GM21717 (cell line): ENCODE results near the gene AUTS2.

Source experiments
- ATAC-seq: cut with Tn5 transposase; IDR thresholded peaks from one replicate; pipeline ENCODE4 v1.9.1; 2021; ENCODE audit warnings: mild to moderate bottlenecking, moderate library complexity; ENCODE audit not compliant: unreplicated experiment

AUTS2 gene

DNA sequence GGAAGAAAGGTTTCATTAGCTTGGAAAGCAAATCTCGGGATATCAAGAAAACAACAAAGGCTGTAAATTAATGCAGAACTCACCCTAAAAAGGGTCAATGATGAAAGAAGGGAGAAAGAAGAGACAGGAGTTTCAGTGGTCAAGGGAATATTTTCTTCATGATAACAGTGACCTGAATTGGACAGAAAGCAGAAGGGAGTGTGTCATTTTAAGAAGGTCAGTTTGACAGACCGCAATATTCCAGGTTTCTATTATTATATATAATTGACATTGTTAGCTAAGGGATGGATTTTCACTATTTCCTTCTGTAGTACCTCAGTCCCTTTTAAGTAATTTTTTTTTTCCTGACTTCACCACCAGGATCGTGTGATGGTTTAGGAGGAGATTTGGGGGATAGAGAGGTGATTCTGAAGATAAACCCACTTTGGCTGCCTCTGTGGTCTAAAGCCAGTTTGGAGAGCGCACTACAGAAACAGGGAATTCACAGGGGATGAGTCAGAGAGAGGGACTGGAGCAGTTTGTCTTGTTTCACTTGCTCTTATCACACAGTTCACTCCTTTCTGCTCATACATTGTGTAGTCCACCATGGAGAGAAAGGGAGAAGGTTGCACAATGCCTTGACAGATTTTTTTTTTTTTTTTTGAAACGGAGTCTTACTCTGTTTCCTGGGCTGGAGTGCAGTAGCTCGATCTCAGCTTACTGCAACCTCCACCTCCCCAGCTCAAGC lies 417.9 kb downstream of the AUTS2 start:
- ATAC-seq = no peak

DNA sequence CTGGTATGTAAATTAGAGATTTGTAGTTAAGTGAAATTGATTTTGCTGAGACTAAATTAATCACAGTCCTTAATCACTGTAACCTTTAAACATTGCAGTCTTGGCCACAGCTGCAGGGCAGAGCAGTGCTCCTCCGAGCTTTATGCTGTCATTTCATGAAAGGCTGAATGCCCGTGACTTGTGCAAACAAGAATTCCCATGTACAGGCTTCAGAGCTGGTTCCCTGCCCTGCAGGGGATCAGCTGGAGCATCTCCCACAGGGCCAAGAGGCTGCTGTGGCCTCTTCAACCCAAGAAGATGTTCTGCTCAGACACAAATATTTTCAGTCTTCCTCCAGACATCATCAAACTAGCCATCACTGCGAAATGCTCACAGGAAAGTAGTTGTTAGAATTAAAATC lies 419.1 kb downstream of the AUTS2 start:
- ATAC-seq = no peak

DNA sequence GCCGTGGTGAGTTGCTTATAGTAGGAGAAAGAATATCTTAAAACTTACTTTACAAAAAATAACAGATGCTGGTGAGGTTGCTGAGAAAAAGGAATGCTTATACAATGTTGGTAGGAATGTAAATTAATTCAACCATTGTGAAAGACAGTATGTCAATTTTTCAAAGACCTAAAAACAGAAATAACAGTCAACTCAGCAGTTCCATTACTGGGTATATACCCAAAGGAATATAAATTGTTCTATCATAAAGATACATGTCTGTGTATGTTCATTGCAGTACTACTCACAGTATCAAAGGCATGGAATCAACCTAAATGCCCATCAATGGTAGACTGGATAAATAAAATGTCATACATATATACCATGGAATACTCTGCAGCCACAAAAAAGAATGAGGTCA lies 420.4 kb downstream of the AUTS2 start:
- ATAC-seq = no peak

DNA sequence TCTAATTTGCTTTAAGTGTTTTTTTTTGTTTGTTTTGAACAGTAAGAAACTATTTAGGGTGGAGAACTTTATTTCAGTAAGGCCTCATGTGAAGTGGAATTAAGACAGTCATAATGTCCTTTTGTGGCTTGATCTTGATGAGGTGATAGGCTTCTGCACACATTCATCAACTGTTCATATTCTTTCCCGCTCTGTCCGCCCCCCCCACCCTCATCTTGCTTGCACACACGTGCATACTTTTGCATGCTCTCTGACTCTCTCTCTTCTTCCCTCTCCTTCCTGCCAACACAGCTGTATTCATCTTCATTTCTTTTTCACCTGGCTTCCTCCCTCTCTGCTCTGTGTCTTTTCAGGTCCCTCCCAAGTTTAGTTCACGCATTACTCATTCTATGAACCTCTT lies 429.6 kb downstream of the AUTS2 start:
- no peak for ATAC-seq

DNA sequence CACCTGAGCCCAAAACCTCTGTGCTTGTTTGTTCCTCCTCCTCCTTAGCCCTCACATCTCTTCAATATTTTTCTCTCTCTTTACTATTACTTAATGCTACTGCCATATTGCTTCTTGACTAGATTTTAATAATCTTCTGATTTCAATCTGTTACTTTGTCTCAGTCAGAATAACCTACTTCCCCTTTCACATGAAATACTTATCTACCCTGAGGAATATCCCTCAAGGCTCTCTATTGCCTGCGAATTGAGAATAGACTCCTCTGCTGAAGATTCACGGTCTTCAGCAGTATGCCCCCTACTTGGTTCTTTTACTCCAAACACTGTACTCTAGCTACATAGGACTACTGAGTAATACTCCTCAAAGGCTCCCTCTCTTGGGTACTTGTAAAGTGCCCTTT lies 430.3 kb downstream of the AUTS2 start:
- ATAC-seq = no peak

DNA sequence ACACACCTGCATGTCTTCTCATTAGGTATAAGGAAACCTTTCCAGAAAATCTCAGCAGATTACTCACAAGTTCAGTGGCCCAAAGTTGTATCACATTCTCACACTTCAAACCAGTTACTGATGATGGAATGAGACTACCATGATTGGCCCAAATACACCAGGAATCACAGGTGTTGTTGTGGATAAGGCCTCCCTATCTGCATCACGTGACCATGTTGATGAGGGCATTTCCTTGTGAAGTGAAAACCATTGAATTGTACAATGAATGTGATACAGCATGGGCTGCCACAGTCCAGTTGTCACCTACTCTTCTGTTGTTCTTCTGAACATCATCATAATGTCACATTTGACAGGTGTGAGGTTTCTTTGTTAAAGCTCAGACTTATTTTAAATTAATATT lies 431.7 kb downstream of the AUTS2 start:
- no peak for ATAC-seq

DNA sequence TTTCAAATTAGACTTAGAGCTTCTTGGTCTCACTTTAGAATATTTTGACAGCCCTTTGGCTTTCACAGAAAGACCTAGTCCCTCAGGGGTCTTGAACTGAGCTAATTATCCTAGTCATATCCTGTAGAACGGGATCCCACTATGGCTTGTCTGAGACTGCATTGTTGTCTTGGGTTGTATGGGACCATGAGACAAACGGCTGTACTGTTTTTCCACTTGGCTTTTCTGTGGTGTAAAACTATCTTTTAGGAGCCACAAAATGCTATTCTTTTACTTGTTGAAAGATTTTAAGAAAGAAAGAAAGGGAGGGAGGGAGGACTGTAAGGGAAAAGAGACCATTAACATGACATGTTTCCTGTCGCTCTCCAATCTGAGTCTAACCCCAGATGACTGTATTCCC lies 432.5 kb downstream of the AUTS2 start:
- ATAC-seq = no peak

DNA sequence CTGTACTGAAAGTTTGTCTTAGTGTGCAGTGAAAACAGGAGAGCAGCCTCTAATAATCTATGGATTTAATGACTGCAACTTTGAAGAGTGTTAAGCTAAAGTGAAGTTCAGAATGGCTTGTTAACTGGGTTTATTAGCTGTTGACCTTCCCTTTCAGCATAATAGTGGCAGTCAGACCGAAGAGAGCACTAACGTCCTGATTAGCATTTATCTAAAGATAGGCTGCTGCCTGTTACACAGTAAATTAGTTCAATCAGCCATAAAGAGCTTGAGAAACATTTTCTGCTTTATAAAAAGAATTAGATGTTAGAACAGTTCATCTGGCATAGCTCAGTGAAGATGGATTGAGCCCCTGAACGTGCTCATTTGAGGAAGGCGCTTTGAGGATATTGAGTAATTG lies 433.0 kb downstream of the AUTS2 start:
- ATAC-seq = no peak

DNA sequence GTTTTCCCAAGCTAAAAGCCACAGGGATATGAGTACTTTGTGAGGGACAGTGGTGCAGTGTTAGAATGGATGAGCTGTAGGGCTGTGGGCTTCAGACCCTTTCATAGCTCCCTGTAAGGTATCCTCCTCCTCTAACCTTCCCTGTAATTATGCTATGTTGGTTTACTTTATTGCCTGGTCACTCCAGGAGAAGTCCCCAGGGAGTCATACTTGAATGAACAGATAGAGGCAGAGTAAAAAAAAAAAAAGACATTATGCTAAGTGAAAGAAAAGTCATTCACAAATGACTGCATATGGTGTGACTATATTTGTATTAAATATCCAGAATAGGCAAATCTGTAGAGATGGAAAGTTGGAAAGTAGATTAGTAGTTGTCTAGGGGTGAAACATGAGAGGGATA lies 434.4 kb downstream of the AUTS2 start:
- no peak for ATAC-seq

DNA sequence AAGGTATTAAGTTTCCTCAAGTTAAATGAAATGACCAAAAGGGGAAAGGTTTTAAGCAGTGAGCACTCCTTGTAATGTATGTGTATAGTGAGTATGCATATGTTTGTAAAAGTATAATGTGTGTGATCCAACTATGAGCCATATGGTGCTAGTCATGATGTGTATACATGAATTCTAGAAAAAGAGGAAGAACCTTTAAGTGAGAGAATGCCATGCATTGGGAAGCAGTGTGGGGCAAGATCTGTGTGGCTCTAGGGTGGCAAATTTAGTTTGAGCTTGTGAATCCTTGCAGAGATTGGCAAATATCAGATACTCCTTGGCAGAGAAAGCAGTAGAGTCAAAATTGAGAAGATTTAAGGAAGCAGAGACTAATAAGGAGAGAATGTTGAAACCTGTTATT lies 435.0 kb downstream of the AUTS2 start:
- ATAC-seq = no peak

DNA sequence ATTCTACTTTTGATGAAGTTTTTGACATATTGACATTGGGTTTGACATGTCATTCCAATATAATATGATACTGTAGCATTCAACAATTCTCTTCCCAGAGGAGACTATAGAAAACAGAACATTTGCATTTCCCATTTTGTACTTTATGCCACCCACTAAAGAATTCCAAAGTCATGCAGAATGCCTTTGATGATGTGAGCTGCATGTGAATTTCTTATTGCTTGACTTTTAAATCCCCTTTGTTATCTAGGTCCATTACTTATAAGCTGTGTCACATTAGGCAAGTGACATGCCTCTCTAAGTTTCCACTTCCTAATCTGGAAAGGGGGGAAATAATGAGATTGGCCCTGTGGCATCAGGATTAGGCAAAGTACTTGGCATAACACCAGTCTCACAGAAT lies 436.7 kb downstream of the AUTS2 start:
- ATAC-seq = no peak

DNA sequence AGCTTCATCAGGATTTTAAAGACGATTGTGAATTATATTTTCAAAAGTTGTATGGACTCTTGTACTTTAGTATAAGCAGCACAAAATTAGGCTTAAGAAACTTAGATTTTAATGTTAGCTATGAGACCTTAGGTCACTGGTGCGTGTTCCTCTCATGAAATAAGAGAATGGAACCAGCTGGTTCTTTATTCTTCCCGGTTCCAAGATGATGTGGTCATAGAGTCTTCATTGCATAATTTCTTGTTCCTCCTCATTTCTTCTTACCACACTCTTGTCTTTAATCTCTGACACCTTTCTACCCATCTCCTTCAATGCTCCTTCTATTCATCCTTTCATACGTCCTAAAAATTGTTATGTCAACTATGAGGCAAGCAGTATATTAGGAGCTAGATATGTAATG lies 437.2 kb downstream of the AUTS2 start:
- ATAC-seq = no peak

DNA sequence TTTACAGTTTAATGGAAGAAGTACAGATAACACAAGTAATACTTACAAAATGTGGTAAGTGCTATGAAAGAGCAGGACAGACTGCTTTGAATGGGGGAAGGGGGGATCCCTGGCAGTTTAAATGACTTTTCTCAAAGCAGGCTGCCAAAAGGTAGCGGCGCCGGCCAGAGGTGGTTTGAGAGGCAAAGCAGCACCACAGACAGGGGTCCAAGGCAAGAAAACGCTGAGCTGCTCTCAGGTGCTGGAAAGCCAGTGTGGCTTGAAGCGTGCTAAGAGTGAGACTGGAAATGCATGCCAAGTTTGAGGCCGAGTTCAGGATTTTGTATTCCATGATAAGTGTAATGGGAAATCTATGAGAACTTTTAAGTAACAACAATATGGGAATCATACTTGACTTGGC lies 437.7 kb downstream of the AUTS2 start:
- ATAC-seq = no peak

DNA sequence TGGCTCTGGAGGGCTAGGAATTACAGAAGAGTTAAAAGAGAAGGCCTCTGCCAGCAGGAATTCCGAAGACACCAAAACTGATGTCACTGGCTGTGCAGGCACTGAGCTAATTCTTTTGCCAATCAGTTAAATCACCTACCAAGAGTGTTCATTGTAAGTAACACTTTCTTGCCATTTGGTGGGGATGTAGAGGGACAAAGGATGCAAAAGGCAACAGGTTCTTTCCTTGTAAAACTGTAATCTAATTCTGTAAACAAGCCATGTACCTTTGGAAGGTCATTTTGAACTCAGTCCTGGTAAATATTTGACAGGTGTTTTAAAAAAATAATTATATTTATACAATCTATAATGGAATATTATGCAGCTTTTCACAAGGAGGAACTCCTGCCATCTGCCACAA lies 438.4 kb downstream of the AUTS2 start:
- ATAC-seq = no peak

DNA sequence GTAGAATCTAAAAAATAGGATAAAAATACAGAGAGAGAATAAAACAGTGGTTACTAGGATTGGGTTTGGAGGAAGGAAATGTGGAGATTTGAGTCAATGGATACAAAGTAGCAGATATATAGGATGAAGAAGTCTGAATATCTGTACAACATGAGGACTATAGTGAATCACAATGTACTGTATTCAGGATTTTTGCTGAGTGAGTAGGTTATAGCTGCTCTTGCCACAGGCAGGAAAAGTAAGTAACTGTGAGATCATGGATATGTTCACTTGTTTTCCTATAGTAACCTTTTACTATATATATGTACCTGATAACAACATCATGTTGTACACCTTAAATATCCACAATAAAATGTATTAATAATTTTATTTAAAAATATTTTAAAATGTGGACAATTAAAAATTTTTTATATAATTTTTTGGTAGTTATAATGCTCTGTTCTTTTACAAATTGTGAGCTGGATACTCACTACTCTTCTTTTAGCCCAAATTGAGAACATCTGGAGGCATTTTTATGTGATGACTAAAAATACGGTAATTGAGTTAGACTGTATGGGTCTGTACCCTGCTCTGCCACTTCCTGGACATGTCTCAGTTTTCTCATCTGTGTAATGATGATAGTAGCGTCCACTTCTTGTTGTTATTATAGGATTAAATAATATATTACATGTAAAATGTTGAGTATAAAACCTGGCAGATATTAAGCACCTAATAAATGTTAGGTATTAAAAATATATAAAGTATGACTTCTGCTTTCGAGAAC lies 439.1 kb downstream of the AUTS2 start:
- no peak for ATAC-seq

DNA sequence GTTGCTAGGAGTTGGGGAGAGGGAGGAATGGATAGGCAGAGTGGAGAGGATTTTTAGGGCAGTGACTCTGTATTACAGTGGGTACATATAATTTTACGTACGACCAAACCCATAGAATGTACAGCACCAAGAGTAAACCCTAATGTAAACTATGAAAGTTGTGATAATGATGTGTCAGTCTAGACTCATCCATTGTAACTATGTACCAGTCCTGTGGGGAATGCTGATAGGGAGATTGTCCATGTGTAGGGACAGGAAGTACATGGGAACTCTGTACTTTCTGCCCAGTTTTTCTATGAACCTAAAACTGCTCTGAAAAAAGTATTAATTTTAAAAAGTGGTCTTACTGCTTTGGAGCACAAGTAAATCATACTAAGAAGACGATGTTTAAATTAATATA lies 441.8 kb downstream of the AUTS2 start:
- no peak for ATAC-seq

DNA sequence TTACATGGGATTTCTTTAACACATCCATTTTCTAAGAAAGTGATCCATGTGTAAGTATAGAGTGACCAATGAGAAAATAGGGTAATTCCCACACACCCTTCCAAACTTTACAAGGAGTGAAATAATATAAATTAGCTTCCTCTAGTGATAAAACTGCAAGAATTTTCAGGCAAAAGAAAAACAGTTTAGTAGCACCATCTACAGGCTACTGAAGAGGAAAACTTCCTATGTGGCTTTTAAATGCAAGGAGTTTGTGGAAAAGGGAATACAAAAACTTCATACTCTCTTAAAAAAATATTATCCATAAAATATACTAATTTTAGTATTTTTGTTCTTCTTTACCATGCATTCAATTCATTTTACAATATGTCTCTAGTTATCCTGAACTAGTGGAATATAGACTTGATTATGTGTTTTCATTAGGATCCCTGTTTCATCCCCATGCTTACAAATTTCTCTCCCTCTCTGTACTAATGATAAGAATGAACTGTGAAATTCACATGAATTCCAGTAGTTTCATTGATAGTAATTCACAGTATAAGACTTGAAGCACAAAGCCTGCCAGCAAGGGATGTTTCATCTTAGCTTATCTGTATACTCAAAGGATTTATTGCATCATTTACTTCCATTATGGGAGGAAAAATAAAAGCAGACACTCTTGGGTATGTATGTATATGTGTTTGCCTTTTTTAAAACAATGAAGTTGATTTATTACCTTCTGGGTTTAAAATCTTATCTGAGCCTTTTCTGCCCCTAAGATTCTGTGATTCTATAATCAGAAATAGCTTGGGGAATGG lies 442.9 kb downstream of the AUTS2 start:
- ATAC-seq = no peak

DNA sequence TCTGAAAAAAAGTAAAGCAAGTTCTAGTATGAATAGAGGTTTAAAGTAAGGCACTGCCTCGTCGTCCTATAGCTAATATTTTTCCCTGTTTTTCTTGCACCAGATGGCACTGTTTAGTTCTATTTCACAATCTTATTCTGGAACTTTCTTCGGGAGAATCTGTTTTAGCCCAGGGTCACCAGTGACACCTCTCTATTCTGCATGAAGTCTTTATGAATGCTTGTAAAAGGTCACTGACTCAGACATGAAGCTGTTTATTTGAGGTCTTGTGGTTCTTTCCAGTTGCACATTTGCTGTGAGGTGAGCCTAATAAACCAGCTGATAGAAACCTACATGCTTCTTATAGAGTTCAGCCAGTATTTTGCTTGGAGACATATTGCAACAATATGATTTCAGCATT lies 444.3 kb downstream of the AUTS2 start:
- no peak for ATAC-seq

DNA sequence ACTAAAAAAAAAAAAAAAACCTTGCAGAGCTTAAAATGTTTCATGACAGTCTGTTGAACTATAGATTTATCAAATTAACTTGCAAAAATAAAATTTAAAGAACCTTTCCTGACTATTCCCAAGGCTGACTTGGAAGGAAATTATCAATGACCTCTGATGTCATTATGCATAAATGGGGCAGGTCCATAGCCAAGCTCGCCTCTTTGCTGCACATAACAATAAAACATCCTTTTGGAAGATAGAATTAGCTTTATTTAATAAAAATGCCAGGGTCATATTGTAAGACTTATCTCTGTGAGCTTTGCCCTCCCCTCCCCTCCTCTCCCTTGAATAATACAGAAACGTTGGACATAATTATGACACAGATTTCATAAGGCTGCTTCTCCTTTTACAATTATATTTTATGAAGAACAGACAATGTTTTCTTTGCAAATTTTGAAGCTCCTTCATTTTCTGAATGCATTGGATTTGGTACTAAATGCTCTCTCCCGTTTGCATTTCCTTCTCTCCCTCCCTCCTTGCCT lies 444.8 kb downstream of the AUTS2 start:
- no peak for ATAC-seq

DNA sequence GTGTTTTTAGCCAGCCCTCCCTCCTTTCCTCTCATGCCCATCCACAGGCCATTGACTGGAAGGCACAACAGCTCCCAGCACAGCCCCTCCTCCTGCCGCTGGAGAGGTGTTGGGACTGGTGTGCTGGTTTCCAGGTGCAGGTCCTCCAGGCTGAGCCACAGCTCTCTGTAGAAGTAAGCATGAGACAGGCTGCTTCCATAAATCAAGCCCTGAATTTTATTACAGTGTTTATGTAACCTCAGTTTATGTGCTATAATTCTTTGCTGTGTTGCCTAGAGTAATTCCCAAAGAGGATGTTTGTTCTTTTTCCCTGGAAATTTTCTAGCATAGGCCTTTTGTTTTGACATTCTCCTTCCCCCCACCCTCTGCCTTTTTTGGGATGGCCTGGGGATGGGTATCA lies 445.8 kb downstream of the AUTS2 start:
- no peak for ATAC-seq

DNA sequence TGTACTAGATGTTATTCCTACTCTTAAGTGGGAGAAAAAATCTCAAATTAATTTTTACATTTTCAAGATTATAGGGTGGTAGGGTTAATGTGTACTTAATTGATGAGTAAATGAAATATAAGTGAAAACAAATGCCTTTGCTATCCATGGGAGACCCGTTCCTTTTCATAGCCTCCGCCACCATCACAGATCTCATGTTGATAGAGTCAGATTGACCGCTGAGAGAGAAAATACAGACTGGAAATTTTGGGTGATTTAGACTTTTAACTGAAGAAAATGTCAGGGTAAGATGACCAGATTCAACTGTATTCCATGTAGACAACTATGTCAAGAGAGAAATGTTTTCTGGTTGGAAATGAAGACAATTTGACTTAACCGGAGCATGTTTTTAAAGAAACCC lies 446.2 kb downstream of the AUTS2 start:
- no peak for ATAC-seq

DNA sequence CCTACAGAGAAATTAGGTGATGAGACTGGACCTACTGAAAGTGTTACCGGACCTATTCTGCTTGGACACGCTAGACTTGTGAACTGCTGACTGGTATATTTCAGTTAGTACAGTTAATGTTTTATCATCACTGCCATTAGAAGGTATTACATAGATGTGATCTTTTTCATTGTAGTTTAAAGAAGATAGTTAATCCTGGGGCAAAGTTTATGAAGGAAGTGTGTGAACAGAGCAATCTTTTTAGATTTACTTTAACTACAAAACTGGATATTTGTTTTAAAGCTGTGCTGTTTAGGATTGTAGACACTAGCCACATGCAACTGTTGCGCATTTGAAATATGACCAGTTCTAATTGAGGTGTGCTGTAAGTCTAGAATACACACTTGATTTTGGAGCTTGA lies 446.7 kb downstream of the AUTS2 start:
- ATAC-seq = no peak
